Glomerular visceral epithelial cell (primary cell): ENCODE results near the gene PCDHGA6.
"Not testable (repeated sequence)": the region's sequence is repeated elsewhere in the genome, so short reads cannot be mapped to it uniquely, and the experiment has no call there.

Experiments used
- DNase-seq: peaks from one replicate; pipeline ENCODE4 v3.0.0-alpha.2; 2016; ENCODE audit errors: extremely low spot score

Gene PCDHGA6

DNA sequence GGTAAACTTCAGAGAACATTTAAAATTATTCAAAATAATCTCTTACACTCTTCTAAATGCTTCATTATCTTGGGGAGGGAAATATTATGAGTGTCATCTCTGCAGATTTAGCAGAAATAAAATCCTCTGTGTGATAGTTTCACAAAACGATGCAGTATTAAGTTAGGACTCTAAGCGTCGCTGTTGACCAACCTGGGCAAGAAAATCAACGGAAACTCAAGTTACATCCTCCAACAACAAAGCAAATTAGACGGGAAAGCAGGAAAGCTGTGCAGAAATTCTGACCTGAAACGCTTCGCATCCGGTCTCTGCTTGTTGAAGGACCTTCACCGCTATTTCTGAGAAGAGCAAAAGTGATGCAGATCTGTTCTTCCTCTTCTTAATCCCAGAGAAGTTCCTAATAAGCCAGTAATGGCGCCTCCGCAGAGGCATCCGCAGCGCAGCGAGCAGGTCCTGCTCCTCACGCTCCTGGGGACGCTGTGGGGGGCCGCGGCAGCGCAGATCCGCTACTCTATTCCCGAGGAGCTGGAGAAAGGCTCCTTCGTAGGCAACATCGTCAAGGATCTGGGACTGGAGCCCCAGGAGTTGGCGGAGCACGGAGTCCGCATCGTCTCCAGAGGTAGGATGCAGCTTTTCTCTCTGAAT lies at the start of gene PCDHGA6:
TSS of gene PCDHGA6 (plus strand) at position 219 of the 645 bp plus-strand sequence. CDS start at position 412, 193 bp downstream.
- DNase-seq: no peak

DNA sequence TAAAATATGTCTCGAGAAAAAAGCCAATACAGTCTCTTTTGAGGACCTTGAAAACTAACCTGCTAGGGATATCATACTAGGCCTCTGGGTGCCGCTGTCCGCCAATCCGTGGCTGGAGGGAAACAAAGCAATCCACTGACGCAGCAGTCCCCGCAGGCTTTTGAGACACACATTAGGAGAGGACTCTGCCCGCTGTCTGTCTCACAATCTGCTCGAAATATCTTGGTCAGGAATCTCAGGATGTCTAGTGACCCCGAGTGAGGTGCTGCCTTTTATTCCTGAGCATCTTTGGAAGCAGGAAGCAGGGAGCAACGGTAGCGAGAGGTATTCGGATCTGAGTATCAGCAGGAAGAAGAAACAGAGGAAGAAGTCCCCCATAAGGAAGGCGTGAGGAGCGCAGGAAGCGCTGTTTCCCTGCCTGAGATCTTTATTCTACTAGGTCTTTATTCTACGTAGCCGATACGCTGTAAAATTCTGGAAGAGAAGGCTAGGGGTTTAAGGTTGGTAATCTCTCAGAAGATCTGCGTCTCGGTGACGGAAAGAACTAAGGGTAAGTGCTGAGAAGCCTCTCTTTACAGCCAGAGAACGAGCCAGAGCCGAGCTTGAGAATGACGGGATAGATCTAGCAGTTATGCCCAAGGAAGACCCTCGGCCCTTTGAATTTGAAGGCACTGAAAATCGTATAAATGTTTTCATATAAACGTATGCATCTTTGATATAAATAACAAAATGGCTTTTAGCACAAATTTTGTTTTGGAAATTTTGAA lies 47.4 kb upstream of the PCDHGA6 start:
- peak; percentile 40 for DNase-seq

DNA sequence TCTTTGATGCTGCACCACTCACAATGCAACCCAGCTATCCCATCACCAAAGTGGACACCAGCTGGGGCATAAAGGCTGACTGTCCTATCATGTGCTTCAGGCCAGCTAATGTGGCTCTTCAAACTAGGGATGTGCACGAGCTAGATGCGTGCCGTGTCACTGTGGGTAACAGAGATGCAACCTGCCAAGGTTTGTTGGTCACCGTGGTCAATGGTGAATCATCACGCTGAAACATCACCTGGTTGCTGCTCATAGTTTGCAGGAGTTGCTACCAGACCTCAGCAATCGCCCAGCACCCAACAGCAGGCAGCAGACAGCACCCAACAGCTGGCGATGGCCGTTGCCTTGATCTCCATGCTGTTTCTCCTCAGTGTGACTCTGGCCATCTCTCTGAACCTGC lies 45.5 kb upstream of the PCDHGA6 start:
- DNase-seq: peak; percentile 51

DNA sequence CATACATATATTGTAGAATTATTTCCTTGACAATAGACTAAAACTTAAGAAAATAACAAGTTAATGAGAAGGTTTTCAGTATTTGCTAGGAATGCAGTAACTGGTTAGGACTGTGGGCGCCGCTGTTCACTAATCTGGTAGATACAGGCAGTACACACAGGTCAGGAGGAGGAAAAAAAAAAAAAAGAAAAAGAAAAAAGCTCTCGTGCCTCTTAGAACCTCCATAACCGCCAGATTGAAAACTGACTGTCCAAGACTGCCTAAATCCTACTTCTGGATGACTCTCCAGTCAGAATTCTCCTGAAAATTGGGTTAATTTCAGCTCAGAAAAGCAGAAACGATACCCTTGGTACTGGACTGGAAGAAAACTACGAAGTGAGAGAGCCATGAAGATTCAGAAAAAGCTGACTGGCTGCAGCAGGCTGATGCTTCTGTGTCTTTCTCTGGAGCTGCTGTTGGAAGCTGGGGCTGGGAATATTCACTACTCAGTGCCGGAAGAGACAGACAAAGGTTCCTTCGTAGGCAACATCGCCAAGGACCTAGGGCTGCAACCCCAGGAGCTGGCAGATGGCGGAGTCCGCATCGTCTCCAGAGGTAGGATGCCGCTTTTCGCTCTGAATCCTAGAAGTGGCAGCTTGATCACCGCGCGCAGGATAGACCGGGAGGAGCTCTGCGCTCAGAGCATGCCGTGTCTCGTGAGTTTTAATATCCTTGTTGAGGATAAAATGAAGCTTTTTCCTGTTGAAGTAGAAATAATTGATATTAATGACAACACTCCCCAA lies 43.2 kb upstream of the PCDHGA6 start, which contains the start of gene PCDHGA1:
TSS of gene PCDHGA1 (plus strand) at position 216 of the 782 bp plus-strand sequence.
- DNase-seq: peak; percentile 19

DNA sequence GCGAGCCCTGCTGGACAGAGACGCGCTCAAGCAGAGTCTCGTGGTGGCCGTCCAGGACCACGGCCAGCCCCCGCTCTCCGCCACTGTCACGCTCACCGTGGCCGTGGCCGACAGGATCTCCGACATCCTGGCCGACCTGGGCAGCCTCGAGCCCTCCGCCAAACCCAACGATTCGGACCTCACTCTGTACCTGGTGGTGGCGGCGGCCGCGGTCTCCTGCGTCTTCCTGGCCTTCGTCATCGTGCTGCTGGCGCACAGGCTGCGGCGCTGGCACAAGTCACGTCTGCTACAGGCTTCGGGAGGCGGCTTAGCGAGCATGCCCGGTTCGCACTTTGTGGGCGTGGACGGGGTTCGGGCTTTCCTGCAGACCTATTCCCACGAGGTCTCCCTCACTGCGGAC lies 41.1 kb upstream of the PCDHGA6 start:
- DNase-seq: not testable (repeated sequence)

DNA sequence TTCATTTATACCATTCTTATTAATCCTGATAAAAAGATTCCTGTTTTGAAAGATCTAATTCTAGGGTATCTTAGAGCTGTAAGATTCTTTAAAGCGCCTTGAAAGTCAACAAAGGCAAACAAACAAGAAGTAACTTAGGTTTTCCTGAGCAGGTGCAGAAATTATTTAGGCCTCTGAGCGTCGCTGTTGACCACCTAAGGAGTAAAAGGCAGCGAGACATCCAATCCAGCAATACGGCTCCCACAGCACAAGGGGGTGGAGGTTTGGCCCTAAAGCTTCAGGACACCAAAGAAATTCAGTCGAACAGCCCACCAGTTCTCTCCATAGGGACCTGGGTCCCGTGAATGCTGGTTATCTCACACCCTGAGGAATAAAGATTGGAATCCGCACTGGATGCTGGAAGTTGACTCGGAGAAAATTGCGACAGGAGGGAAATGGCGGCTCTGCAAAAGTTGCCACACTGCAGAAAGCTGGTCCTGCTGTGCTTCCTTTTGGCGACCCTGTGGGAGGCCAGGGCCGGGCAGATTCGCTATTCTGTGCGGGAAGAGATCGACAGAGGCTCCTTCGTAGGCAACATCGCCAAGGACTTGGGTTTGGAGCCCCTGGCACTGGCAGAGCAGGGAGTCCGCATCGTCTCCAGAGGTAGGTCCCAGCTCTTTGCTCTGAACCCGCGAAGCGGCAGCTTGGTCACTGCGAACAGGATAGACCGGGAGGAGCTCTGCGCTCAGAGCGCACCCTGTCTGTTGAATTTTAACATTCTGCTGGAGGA lies 35.0 kb upstream of the PCDHGA6 start, which contains the start of gene PCDHGA2:
TSS of gene PCDHGA2 (plus strand) at position 223 of the 769 bp plus-strand sequence.
- DNase-seq: peak; percentile 28

DNA sequence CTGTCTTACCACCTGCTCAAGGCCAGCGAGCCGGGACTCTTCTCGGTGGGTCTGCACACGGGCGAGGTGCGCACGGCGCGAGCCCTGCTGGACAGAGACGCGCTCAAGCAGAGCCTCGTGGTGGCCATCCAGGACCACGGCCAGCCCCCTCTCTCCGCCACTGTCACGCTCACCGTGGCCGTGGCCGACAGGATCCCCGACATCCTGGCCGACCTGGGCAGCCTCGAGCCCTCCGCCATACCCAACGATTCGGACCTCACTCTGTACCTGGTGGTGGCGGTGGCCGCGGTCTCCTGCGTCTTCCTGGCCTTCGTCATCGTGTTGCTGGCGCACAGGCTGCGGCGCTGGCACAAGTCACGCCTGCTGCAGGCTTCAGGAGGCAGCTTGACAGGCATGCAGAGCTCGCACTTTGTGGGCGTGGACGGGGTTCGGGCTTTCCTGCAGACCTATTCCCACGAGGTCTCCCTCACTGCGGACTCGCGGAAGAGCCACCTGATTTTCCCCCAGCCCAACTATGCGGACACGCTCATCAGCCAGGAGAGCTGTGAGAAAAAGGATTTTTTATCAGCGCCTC lies 32.8 kb upstream of the PCDHGA6 start:
- DNase-seq: not testable (repeated sequence)

DNA sequence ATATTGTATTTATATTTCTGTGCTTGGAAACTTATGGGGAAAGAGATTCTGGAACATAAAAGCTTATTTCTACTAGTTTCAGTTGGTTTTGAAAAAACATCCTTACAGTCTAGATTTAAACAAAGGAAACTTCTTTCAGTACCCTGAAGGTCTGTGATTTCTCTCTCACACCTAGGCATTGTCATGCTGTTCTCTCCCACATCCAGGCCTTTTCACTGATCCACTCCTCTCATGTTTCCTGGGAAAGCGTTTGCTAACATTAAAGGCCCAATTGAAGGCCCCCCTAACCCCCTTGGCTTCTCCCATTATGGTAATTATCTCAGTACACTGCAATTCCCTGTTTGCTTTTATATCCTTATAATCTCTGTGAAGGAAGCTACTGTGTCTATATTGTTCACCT lies 30.9 kb upstream of the PCDHGA6 start:
- no peak for DNase-seq

DNA sequence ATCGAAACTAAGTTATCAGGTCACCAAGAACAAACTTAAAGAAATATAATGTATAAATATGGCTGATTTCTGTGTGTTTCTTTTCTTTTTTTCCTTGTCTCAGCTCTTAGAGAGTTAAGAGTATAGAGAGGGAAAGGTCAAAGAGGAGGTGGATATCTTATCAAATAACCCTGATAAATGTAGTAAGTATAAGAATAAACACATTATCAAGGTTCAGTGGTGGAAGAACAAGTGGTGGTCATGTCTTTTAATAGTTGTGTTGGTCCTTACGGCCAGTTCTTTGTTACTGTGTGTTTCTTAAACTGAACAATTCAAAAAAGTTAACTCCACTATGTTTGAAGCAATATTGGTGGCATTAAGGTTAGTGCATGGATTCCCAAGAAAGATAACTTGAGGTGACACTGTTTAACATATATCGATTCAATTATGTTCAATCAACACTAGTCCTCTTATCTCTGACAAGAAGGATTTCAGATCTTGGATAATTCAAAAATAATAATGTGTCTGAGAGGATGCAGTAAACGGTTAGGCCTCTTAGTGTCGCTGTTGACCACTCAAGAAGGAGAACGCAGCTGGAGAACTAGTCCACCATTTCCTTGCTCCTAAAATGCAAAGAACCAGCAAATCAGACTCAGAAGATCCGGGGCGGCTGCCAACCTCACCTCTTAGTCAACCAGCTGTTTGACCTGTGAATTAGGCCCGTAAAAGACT lies 30.3 kb upstream of the PCDHGA6 start, which contains the start of gene PCDHGA3:
TSS of gene PCDHGA3 (plus strand) at position 588 of the 711 bp plus-strand sequence. CDS start 205 bp downstream, outside the sequence.
- peak; percentile 61 for DNase-seq

DNA sequence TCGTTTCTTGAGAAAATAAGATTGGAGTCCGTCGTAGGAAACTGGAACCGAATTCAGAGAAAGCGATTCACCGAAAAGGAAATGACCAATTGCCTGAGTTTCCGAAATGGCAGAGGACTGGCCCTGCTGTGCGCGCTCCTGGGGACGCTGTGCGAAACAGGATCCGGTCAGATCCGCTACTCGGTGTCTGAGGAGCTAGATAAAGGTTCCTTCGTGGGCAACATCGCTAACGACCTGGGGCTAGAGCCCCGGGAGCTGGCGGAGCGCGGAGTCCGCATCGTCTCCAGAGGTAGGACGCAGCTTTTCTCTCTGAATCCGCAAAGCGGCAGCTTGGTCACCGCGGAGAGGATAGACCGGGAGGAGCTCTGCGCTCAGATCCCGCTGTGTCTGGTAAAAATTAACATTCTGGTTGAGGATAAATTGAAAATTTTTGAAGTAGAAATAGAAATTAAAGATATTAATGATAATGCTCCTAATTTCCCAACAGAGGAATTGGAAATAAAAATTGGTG lies 29.7 kb upstream of the PCDHGA6 start:
- no peak for DNase-seq

DNA sequence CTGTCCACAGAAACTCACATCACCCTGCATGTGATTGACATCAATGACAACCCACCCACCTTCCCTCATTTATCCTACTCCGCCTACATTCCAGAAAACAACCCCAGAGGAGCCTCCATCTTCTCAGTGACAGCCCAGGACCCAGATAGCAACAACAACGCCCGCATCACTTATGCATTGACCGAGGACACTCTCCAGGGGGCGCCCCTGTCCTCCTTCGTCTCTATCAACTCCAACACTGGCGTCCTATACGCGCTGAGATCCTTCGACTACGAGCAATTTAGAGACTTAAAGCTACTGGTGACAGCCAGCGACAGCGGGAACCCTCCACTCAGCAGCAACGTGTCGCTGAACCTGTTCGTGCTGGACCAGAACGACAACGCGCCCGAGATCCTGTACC lies 28.4 kb upstream of the PCDHGA6 start:
- no peak for DNase-seq

DNA sequence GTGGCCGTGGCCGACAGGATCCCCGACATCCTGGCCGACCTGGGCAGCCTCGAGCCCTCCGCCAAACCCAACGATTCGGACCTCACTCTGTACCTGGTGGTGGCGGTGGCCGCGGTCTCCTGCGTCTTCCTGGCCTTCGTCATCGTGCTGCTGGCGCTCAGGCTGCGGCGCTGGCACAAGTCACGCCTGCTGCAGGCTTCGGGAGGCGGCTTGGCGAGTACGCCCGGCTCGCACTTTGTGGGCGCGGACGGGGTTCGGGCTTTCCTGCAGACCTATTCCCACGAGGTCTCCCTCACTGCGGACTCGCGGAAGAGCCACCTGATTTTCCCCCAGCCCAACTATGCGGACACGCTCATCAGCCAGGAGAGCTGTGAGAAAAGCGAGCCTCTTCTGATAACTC lies 27.7 kb upstream of the PCDHGA6 start:
- not testable (repeated sequence) for DNase-seq

DNA sequence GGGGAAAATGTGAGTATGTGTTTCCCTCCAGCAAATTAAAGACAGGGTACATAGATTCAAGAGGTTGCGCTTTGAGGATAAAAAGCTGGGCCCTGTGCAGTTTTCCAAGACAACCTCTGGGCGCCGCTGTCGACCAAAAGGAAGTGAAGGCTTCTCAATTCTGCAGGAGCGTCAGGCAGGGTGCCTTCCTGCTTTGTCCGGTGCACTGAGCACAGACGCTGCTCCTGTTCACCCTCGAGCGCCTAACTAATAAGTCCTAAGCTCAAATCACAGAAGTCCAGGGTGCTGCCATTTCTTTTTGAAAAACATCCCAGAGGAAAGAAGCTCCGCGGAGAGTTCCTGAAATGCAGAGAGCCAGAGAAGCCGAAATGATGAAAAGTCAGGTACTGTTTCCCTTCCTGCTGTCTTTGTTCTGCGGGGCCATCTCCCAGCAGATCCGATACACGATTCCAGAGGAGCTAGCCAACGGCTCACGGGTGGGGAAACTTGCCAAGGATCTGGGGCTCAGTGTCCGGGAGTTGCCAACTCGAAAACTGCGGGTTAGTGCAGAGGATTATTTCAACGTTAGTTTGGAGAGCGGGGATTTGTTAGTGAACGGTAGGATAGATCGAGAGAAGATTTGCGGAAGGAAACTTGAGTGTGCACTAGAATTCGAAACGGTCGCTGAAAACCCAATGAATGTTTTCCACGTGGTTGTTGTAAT lies 23.6 kb upstream of the PCDHGA6 start, which contains the start of gene PCDHGB1:
TSS of gene PCDHGB1 (plus strand) at position 183 of the 703 bp plus-strand sequence. CDS start at position 345, 162 bp downstream.
- peak; percentile 59 for DNase-seq

DNA sequence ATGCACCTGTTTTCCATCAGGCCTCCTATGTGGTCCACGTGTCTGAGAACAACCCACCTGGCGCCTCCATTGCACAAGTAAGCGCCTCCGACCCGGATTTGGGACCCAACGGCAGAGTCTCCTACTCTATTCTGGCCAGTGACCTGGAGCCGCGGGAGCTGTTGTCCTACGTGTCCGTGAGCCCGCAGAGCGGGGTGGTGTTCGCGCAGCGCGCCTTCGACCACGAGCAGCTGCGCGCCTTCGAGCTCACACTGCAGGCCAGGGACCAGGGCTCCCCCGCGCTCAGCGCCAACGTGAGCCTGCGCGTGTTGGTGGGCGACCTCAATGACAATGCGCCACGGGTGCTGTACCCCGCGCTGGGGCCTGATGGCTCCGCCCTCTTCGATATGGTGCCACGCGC lies 22.1 kb upstream of the PCDHGA6 start:
- no peak for DNase-seq

DNA sequence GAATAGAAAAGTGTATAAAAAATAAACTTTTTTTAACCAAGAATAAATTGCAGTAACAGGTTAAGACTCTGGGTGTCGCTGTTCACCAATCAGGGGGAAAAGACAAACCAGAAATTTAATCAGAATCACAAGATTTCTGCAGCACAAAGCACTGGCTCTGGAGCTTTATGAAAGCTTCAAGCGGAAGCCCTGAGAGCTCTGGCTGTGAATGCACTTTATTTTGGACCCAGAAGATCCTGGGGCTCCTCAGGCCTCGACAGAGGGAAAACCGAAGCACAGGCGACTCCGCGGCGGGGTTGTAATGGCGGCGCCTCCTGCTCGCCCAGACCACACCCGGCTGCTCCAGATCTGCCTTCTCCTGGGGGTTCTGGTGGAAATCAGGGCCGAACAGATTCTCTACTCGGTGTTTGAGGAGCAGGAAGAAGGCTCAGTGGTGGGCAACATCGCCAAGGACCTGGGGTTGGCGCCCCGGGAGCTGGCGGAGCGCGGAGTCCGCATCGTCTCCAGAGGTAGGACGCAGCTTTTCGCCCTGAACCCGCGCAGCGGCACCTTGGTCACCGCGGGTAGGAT lies 18.7 kb upstream of the PCDHGA6 start, which contains the start of gene PCDHGA4:
TSS of gene PCDHGA4 (plus strand) at position 122 of the 570 bp plus-strand sequence. CDS start at position 209, 87 bp downstream.
- no peak for DNase-seq

DNA sequence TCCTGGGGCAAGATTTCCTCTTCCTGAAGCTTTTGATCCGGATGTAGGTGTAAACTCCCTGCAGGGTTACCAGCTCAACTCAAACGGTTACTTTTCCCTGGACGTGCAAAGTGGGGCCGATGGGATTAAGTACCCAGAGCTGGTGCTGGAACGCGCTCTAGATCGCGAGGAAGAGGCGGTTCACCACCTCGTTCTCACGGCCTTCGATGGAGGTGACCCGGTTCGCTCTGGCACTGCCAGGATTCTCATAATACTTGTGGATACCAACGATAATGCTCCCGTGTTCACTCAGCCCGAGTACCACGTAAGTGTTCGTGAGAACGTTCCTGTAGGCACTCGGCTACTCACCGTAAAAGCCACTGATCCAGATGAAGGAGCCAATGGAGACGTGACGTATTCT lies 18.1 kb upstream of the PCDHGA6 start:
- no peak for DNase-seq

DNA sequence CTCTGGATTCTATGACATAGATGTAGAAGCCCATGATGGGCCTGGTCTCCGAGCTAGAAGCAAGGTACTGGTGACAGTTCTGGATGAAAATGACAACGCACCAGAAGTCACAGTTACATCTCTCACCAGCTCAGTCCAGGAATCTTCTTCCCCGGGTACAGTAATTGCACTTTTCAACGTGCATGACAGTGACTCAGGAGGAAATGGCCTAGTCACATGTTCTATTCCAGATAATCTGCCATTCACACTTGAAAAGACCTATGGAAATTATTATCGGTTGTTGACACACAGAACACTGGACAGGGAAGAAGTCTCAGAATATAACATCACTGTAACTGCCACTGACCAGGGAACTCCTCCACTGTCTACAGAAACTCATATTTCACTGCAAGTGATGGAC lies 17.6 kb upstream of the PCDHGA6 start:
- DNase-seq: no peak

DNA sequence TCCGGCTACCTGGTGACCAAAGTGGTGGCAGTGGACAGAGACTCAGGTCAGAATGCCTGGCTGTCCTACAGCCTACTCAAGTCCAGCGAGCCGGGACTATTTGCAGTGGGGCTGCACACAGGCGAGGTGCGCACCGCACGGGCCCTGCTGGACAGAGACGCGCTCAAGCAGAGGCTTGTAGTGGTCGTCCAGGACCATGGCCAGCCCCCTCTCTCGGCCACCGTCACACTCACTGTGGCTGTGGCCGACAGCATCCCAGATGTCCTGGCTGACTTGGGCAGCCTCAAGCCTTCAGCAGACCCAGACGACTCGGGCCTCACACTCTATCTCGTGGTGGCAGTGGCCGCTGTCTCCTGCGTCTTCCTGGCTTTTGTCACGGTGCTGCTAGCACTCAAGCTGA lies 16.7 kb upstream of the PCDHGA6 start:
- no peak for DNase-seq
